ENCODE data around the gene FCAMR. TPM values are rescaled to one million over a fixed set of nuclear protein-coding genes. Genes with fewer than 3 reads are reported as not detected.

The FCAMR gene
- total RNA-seq, 2 donors from 2014 or later: not detected

DNA sequence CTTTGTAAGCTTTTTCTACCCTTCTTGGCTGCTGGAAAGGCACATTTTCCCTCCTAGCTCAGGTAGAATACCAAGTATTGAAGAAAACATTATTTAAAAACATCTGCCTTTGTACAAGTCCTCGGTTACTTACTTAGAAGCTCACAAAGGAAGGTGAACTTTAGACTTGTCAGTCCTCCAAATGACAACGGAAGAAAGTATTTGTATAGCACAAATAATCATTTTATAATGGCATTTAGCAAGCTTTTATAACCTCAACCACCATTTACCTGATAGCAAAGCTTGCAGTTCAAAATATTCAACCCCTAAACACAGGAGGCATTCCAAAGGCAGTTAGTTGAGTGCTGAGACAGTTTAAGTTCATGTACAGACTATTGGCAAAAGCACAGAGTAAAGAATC, 2.5 kb upstream of the FCAMR start:
- no peak for ATAC-seq (ENCODE audit: insufficient number of reproducible peaks, low FRiP score, low read depth)
- Histone ChIP-seq H3K36me3 (no peaks in the 10 kb centered on the region), H3K9me3 (no peaks in the 10 kb centered on the region)

DNA sequence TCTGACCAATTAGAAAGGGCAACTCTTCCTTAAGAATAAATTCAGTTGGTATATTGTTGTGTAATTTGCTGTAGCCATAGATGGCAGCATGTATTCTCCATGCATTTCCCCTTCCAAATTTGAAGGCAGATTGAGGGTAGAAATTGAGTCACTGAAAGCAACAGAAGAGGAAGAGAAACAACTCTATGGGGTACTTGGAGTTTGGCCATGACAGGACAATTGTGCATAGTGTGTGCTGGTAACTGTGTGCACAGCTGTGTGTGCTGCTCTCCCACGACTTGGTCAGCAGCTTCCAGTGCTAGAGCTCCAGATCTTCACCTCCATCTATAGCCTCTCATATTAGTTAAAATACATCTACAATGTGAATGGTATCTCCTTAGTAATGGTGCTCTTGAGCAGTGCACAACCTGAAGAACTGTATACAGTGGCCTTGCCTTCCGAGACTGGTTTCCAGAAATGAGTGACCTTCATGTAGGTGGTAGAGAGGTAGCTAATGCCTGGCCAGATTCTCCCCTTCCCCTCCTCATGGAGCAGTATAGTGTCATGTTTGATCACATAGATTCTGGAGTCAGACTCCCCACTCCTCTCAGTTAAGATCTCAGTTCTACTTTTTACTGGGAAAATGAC, 882 bp upstream of the FCAMR start:
- no peaks in the 10 kb centered on the region for H3K4me1 ChIP-seq (ENCODE audit: control insufficient read depth in 1 of 2, low read depth in 2 of 2)
- H3K27me3 ChIP-seq (replicated peaks; ENCODE audit: insufficient read depth): no peaks in the 10 kb centered on the region
- no peak overlapping the region for H3K27ac ChIP-seq
- DNase-seq (ENCODE audit: low spot score): no peak
- ATAC-seq (ENCODE audit: insufficient number of reproducible peaks, low FRiP score, low read depth): no peak
- no peak overlapping the region for H3K4me3 ChIP-seq
- H3K9me3 ChIP-seq: no peaks in the 10 kb centered on the region
- no peaks in the 10 kb centered on the region for H3K36me3 ChIP-seq
- TF ChIP-seq, protein P1, sequence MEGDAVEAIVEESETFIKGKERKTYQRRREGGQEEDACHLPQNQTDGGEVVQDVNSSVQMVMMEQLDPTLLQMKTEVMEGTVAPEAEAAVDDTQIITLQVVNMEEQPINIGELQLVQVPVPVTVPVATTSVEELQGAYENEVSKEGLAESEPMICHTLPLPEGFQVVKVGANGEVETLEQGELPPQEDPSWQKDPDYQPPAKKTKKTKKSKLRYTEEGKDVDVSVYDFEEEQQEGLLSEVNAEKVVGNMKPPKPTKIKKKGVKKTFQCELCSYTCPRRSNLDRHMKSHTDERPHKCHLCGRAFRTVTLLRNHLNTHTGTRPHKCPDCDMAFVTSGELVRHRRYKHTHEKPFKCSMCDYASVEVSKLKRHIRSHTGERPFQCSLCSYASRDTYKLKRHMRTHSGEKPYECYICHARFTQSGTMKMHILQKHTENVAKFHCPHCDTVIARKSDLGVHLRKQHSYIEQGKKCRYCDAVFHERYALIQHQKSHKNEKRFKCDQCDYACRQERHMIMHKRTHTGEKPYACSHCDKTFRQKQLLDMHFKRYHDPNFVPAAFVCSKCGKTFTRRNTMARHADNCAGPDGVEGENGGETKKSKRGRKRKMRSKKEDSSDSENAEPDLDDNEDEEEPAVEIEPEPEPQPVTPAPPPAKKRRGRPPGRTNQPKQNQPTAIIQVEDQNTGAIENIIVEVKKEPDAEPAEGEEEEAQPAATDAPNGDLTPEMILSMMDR (IDR thresholded peaks at IDR 0.05): no peak

More for the DNA sequence above, 2.5 kb upstream of the FCAMR start:
- TF ChIP-seq, protein P1 (IDR thresholded peaks at IDR 0.05): no peak
- no peak for DNase-seq (ENCODE audit: low spot score)
- no peaks in the 10 kb centered on the region for H3K4me1 ChIP-seq (ENCODE audit: control insufficient read depth in 1 of 2, low read depth in 2 of 2)
- no peaks in the 10 kb centered on the region for H3K27me3 ChIP-seq (replicated peaks; ENCODE audit: insufficient read depth)
- no peak overlapping the region for H3K4me3 ChIP-seq
- no peak overlapping the region for H3K27ac ChIP-seq

DNA sequence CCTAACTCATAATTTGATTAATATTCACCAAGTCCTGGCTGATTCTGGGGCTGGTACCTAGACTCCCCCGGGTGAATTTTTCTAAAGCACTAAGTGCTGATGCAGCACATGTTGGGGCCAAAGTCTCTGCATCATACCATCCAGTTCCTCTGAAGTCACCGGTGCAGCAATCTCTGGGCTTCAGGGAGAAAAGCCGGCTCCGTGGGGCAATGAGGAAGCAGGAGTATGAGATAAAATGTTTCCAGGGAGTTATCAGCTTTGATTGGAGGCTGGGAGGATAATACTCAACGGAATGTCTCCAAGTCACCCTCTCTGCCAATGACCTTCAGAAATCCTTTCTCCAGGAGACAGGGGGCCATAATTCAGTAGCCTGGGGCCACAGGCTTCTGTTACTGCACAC, 1.2 kb downstream of the FCAMR start:
- Histone ChIP-seq H3K4me3 (no peak overlapping the region), H3K27me3 (replicated peaks; ENCODE audit: insufficient read depth) (no peaks in the 10 kb centered on the region), H3K36me3 (no peaks in the 10 kb centered on the region), H3K4me1 (ENCODE audit: control insufficient read depth in 1 of 2, low read depth in 2 of 2) (no peaks in the 10 kb centered on the region), H3K27ac (no peak overlapping the region), H3K9me3 (no peaks in the 10 kb centered on the region)
- no peak for DNase-seq (ENCODE audit: low spot score)
- TF ChIP-seq, protein P1 (IDR thresholded peaks at IDR 0.05): no peak
- no peak for ATAC-seq (ENCODE audit: insufficient number of reproducible peaks, low FRiP score, low read depth)

DNA sequence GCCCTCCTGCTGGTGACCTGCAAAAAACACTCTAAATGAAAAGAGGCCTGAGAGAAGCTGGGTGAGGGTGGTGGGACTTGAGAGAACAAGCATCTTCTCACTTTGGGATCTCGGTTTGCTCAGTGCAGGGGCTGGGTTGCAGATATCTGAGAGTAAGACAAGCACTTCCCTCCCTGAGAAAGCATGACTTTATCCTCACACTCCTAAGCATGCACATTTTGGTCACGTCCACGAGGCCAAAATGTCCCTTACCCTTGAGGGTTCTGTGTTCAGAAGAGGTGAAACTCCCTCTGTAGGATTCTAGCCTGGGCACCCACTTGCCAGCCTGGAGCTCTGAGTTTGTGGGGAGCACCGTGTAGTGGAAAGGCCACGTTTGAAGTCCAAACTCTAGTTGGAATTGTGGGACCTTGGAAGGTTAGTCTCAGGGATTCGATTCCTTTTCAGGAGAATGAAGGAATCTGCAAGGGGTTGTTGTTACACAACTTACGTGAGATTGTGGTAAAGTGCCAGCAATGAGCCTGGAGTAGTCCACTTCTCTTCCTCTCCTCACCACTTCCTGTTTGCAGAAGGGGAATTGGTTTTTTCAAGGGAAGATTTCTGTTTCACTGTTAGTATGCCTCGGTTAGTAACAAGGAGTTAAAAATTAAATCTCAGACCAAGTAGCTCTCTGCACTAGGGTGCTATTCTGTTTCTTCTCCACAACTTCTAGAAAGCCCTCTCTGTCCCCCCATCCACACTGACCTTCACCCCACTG, 3.0 kb downstream of the FCAMR start:
- no peak overlapping the region for H3K27ac ChIP-seq
- ATAC-seq (ENCODE audit: insufficient number of reproducible peaks, low FRiP score, low read depth) (no peak), DNase-seq (ENCODE audit: low spot score) (no peak)
- no peaks in the 10 kb centered on the region for H3K36me3 ChIP-seq
- TF ChIP-seq, protein P1 (IDR thresholded peaks at IDR 0.05): no peak
- H3K4me3 ChIP-seq: no peak overlapping the region
- no peaks in the 10 kb centered on the region for H3K27me3 ChIP-seq (replicated peaks; ENCODE audit: insufficient read depth)
- H3K9me3 ChIP-seq: no peaks in the 10 kb centered on the region
- no peaks in the 10 kb centered on the region for H3K4me1 ChIP-seq (ENCODE audit: control insufficient read depth in 1 of 2, low read depth in 2 of 2)

DNA sequence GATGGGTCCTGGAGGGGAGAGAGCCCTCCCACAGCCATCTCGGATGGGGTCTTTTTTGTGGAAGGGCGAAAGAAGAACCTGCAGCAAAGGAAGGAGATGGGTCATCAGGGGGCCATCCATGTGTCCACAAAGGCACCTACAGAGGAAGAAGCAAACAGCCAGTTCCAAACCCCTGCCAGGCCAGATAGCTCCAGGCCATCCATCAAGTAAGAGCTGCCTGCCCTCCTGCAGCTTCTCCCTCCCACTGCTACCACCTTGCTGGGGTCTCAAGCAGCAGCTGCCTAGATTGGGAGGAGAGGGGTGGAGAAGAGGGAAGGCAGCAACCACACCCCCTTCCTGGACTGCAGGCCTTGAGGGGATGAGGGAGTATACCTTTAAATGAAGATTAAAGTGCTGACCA, 4.5 kb downstream of the FCAMR start:
- ATAC-seq (ENCODE audit: insufficient number of reproducible peaks, low FRiP score, low read depth): no peak
- Histone ChIP-seq H3K27ac (no peak overlapping the region), H3K4me3 (no peak overlapping the region), H3K9me3 (no peaks in the 10 kb centered on the region), H3K36me3 (no peaks in the 10 kb centered on the region), H3K4me1 (ENCODE audit: control insufficient read depth in 1 of 2, low read depth in 2 of 2) (no peaks in the 10 kb centered on the region), H3K27me3 (replicated peaks; ENCODE audit: insufficient read depth) (no peaks in the 10 kb centered on the region)
- no peak for DNase-seq (ENCODE audit: low spot score)
- TF ChIP-seq, protein P1 (IDR thresholded peaks at IDR 0.05): no peak
